SK-N-SH (cell line): ENCODE measurements around the gene CHST13. TPM values are rescaled to one million over a fixed set of nuclear protein-coding genes. Genes with fewer than 3 reads are reported as not detected.

Source experiments
- CTCF ChIA-PET: fragments of 300-600, 350-600 bp; formaldehyde crosslinking; extraction: SDS; loops from one replicate; lab custom pipeline; 2021; lab: Yijun Ruan, JAX
- POLR2A ChIA-PET: fragments of 350-600 bp; sonication (Branson Sonifier 250); formaldehyde crosslinking; extraction: SDS; loops from one replicate; lab custom pipeline; 2020; ENCODE audit warnings: antibody characterized with exemption, inconsistent platforms; lab: Yijun Ruan, JAX
- DNase-seq: peaks from one replicate; pipeline ENCODE4 v3.0.0; 2012
- H2AFZ ChIP-seq: fragments of 200-600 bp; sonication (generic); 2 replicates; pipeline ENCODE4 v1.8.1; 2016; ENCODE audit warnings: antibody characterized with exemption, mild to moderate bottlenecking, low read depth
- H3F3A ChIP-seq: fragments of 200-600 bp; sonication (generic); replicated peaks from 2 replicates; pipeline ENCODE3; 2016; ENCODE audit warnings: antibody characterized with exemption, mild to moderate bottlenecking; ENCODE audit not compliant: insufficient read depth
- H3K27ac ChIP-seq, 2 experiments: fragments of 200-500 bp in 1 of 2; fragments of 200-600 bp in 1 of 2; sonication (Bioruptor generic) in 1 of 2; sonication (generic), shearing (Covaris generic) in 1 of 2; 2 replicates each; pipeline versions ENCODE4 v1.5.1 to v1.6.1; 2014 to 2016; ENCODE audit warnings: low read depth in 2 of 2, inconsistent platforms in 1 of 2, low read length in 1 of 2, mild to moderate bottlenecking in 1 of 2, mixed read lengths in 1 of 2
- H3K27me3 ChIP-seq: fragments of 200-600 bp; sonication (generic), shearing (Covaris generic); 2 replicates; pipeline ENCODE4 v1.6.1; 2016; ENCODE audit warnings: mixed run types; ENCODE audit not compliant: insufficient read depth
- H3K36me3 ChIP-seq, 2 experiments: fragments of 200-500 bp in 1 of 2; fragments of 200-600 bp in 1 of 2; sonication (Bioruptor generic) in 1 of 2; sonication (generic) in 1 of 2; replicated peaks in 1 of 2; 2 replicates each; pipeline versions ENCODE3 to v1.5.1; 2014 to 2016; ENCODE audit warnings: low read length in 1 of 2, mild to moderate bottlenecking in 1 of 2; ENCODE audit not compliant: insufficient read depth in 2 of 2, control insufficient read depth in 1 of 2
- H3K4me1 ChIP-seq, 2 experiments: fragments of 200-500 bp in 1 of 2; fragments of 200-600 bp in 1 of 2; sonication (Bioruptor generic) in 1 of 2; sonication (generic), shearing (Covaris generic) in 1 of 2; 2 replicates each; pipeline versions ENCODE4 v1.5.1 to v1.6.1; 2014 to 2016; ENCODE audit warnings: low read depth in 1 of 2, low read length in 1 of 2, mixed run types in 1 of 2; ENCODE audit not compliant: insufficient read depth in 2 of 2, control insufficient read depth in 1 of 2
- H3K4me2 ChIP-seq: fragments of 200-600 bp; sonication (generic), shearing (Covaris generic); 2 replicates; pipeline ENCODE4 v1.6.1; 2017; ENCODE audit warnings: mixed run types
- H3K4me3 ChIP-seq, 2 experiments: fragments of 200-500 bp in 1 of 2; fragments of 200-600 bp in 1 of 2; sonication (Bioruptor generic) in 1 of 2; sonication (generic), shearing (Covaris generic) in 1 of 2; 2 replicates each; pipeline versions ENCODE4 v1.5.1 to v1.8.1; 2014 to 2016; ENCODE audit warnings: low read depth in 2 of 2, inconsistent platforms in 1 of 2, low read length in 1 of 2, mild to moderate bottlenecking in 1 of 2, mixed read lengths in 1 of 2, moderate library complexity in 1 of 2
- H3K79me2 ChIP-seq: fragments of 200-600 bp; sonication (generic); 2 replicates; pipeline ENCODE4 v1.8.1; 2017; ENCODE audit warnings: mild to moderate bottlenecking; ENCODE audit not compliant: insufficient read depth
- H3K9ac ChIP-seq: fragments of 200-600 bp; sonication (generic); 2 replicates; pipeline ENCODE4 v1.6.1; 2017; ENCODE audit warnings: mixed run types
- H3K9me2 ChIP-seq: fragments of 200-600 bp; sonication (generic); 2 replicates; pipeline ENCODE4 v1.6.1; 2017; ENCODE audit warnings: mixed run types
- H3K9me3 ChIP-seq: fragments of 200-600 bp; sonication (generic); 2 replicates; pipeline ENCODE4 v1.6.1; 2017; ENCODE audit warnings: mixed run types, mild to moderate bottlenecking, moderate library complexity
- H4K20me1 ChIP-seq: fragments of 200-600 bp; sonication (generic); 2 replicates; pipeline ENCODE4 v1.6.1; 2017; ENCODE audit warnings: mild to moderate bottlenecking, mixed run types; ENCODE audit not compliant: insufficient read depth
- ELF1 ChIP-seq: IDR thresholded peaks from 2 replicates; pipeline ENCODE4 v1.4.0; 2012
- FOXJ3 ChIP-seq: sonication (generic); formaldehyde crosslinking; IDR thresholded peaks from 2 replicates; pipeline ENCODE4 v1.5.1; 2020; ENCODE audit warnings: mild to moderate bottlenecking, missing genetic modification reagents
- FOXM1 ChIP-seq: IDR thresholded peaks from 2 replicates; pipeline ENCODE4 v1.4.0; 2012; ENCODE audit warnings: low read depth, mild to moderate bottlenecking
- GABPA ChIP-seq: IDR thresholded peaks from 2 replicates; pipeline ENCODE4 v1.4.0; 2012; ENCODE audit warnings: low read depth, mild to moderate bottlenecking
- MEF2A ChIP-seq: IDR thresholded peaks from 2 replicates; pipeline ENCODE4 v1.4.0; 2012; ENCODE audit warnings: low read depth, borderline replicate concordance
- NFIC ChIP-seq: IDR thresholded peaks from 2 replicates; pipeline ENCODE4 v1.4.0; 2012; ENCODE audit warnings: borderline replicate concordance
- NRF1 ChIP-seq: IDR thresholded peaks from 2 replicates; pipeline ENCODE4 v1.6.1; 2012; ENCODE audit warnings: low read depth, mild to moderate bottlenecking, low read length
- RCOR1 ChIP-seq: fragments of 150-350 bp; IDR thresholded peaks from 2 replicates; pipeline ENCODE4 v1.6.1; 2017; ENCODE audit warnings: antibody characterized with exemption, low read length
- SMC3 ChIP-seq: IDR thresholded peaks from 2 replicates; pipeline ENCODE4 v1.6.1; 2012; ENCODE audit warnings: low read depth, low read length, improper control_type of control experiment
- TEAD4 ChIP-seq: IDR thresholded peaks from 2 replicates; pipeline ENCODE4 v1.4.0; 2012; ENCODE audit warnings: mild to moderate bottlenecking, borderline replicate concordance; ENCODE audit not compliant: insufficient read depth
- WGBS: methylation state at CpG from one replicate; pipeline ENCODE4 v1.1.6; 2017; ENCODE audit warnings: low lambda C conversion rate; 5-methylcytosine and 5-hydroxymethylcytosine counted together
- polyA plus RNA-seq, 3 experiments: library from polyadenylated mRNA; depleted of rRNA; stranded (reverse); fragments of >200 nt; gene quantifications; 2 replicates each; pipeline ENCODE4 v1.2.3, GENCODE V29; 2012
- TF ChIP-seq, protein P1 (sequence below): IDR thresholded peaks from 2 replicates; pipeline ENCODE4 v1.6.1; 2012; ENCODE audit warnings: mild to moderate bottlenecking, low read depth, low read length, moderate library complexity
- TF ChIP-seq, protein P2 (sequence below): fragments of 150-350 bp; IDR thresholded peaks from 2 replicates; pipeline ENCODE4 v1.6.1; 2017; ENCODE audit warnings: antibody characterized with exemption, low read length, low read depth, borderline replicate concordance
- TF ChIP-seq, protein P3 (sequence below): IDR thresholded peaks from 2 replicates; pipeline ENCODE4; 2012
- TF ChIP-seq, protein P4 (sequence below): IDR thresholded peaks from 2 replicates; pipeline ENCODE4 v1.4.0; 2012; ENCODE audit warnings: low read depth, borderline replicate concordance

CHST13 gene
- polyA plus RNA-seq, 1 of the 3 experiments (the other 2 are of a cell fraction) = 0.41 TPM

DNA sequence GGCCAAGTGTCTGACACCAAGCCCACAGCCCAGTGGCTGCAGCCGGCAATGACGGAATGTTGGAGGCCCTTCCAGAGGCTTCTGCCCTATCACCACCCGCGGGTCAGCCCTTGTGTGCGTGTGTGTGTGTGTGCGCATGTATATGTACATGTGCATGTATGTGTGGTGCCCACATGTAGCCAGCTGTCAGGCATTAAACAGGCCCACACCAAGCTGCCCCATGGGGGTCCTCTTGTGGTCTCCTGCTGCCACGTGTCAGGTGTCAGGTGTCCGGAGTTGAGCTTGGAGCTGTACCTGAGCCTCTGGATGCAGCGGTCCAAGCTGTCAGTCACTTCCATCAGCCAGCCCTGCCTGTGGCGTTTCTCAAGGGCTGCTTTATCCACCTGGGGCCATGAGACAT is 20.3 kb upstream of the CHST13 start (continued):
- TF ChIP-seq, protein P1, sequence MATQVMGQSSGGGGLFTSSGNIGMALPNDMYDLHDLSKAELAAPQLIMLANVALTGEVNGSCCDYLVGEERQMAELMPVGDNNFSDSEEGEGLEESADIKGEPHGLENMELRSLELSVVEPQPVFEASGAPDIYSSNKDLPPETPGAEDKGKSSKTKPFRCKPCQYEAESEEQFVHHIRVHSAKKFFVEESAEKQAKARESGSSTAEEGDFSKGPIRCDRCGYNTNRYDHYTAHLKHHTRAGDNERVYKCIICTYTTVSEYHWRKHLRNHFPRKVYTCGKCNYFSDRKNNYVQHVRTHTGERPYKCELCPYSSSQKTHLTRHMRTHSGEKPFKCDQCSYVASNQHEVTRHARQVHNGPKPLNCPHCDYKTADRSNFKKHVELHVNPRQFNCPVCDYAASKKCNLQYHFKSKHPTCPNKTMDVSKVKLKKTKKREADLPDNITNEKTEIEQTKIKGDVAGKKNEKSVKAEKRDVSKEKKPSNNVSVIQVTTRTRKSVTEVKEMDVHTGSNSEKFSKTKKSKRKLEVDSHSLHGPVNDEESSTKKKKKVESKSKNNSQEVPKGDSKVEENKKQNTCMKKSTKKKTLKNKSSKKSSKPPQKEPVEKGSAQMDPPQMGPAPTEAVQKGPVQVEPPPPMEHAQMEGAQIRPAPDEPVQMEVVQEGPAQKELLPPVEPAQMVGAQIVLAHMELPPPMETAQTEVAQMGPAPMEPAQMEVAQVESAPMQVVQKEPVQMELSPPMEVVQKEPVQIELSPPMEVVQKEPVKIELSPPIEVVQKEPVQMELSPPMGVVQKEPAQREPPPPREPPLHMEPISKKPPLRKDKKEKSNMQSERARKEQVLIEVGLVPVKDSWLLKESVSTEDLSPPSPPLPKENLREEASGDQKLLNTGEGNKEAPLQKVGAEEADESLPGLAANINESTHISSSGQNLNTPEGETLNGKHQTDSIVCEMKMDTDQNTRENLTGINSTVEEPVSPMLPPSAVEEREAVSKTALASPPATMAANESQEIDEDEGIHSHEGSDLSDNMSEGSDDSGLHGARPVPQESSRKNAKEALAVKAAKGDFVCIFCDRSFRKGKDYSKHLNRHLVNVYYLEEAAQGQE = no peak

DNA sequence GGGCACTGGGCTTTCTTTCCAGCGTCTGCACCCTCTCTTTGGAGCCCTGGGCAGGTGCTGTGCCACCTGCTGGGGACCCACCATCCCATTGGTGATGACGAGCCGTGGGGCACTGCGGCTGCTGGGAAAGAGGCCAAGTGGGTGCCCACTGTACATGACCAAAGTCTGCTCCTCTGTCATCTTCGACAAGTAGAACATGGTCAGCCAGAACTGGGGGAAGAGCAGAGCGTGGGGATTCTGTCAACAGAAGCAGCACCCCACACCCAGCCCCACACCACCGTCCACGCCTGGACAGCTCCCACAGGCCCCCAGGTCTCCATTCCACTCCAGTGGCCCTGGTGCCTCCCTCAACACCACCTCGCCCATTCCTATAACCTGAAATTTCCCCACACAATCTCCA is 16.1 kb upstream of the CHST13 start:
- no peaks in the 10 kb centered on the region for H4K20me1 ChIP-seq
- TF ChIP-seq, protein P2, sequence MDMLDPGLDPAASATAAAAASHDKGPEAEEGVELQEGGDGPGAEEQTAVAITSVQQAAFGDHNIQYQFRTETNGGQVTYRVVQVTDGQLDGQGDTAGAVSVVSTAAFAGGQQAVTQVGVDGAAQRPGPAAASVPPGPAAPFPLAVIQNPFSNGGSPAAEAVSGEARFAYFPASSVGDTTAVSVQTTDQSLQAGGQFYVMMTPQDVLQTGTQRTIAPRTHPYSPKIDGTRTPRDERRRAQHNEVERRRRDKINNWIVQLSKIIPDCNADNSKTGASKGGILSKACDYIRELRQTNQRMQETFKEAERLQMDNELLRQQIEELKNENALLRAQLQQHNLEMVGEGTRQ = no peak
- TF ChIP-seq NFIC = no peak
- TF ChIP-seq MEF2A = no peak
- POLR2A ChIA-PET = no interaction called here
- no peaks in the 10 kb centered on the region for H3K9me3 ChIP-seq
- WGBS = 73% methylated on average over 3 of the region's 9 CpGs
- DNase-seq = no peak
- H3K4me3 ChIP-seq = no peak overlapping the region
- no peak overlapping the region for H3K27ac ChIP-seq
- H3K4me1 ChIP-seq = peaks cover 0 to 2% of the 10 kb centered on the region in 2 experiments; a peak in 1 of 4 replicates
- no peak overlapping the region for H2AFZ ChIP-seq
- H3K27me3 ChIP-seq = peaks cover 10% of the 10 kb centered on the region; the same call in 1 of the 2 replicates
- peaks cover 1% of the 10 kb centered on the region for H3F3A ChIP-seq
- H3K79me2 ChIP-seq = no peaks in the 10 kb centered on the region
- no peaks in the 10 kb centered on the region for H3K9me2 ChIP-seq
- H3K4me2 ChIP-seq = no peak overlapping the region
- no peak overlapping the region for H3K9ac ChIP-seq
- CTCF ChIA-PET = interaction anchor here (7.0 kb wide), 1 partner anchor 15 kb away, joined by 45 read pairs; the partner anchor contains the start of gene CHST13
- H3K36me3 ChIP-seq = no peaks in the 10 kb centered on the region

DNA sequence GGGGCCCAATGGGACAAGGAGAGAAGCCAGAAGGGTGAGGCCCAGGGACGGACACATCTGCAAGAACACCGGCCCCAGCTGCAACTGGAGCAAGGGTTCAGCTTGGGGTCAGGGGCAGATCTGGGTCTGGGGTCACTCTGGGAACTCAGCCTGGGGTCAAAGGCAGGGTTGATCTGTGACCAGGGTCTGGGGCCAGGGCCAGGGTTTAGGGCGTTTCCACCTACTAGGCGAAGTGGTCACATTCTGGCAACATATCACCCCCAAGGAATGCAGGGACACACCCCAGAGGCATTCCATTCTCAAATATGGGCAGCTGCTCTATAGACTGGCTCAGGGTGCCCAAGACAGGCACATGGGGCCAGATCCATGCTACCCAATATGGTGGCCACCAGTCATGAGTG is 15.4 kb upstream of the CHST13 start:
- Histone ChIP-seq H3K27ac (no peak overlapping the region), H3K4me2 (no peak overlapping the region), H3K9ac (no peak overlapping the region), H3K9me3 (no peaks in the 10 kb centered on the region), H4K20me1 (no peaks in the 10 kb centered on the region), H3F3A (no peaks in the 10 kb centered on the region), H3K27me3 (peaks cover 10% of the 10 kb centered on the region; the same call in 1 of the 2 replicates), H3K9me2 (no peaks in the 10 kb centered on the region), H2AFZ (no peak overlapping the region), H3K36me3 (no peaks in the 10 kb centered on the region)
- CTCF ChIA-PET = interaction anchor here (0.8 to 7.0 kb wide), 2 partner anchors 15 to 33 kb away, joined by 3 to 45 read pairs; partner anchors contain the start of genes CHST13 and ZXDC
- WGBS = 90% methylated on average over 4 of the region's 4 CpGs
- no peak for TF ChIP-seq SMC3
- TF ChIP-seq, protein P3, sequence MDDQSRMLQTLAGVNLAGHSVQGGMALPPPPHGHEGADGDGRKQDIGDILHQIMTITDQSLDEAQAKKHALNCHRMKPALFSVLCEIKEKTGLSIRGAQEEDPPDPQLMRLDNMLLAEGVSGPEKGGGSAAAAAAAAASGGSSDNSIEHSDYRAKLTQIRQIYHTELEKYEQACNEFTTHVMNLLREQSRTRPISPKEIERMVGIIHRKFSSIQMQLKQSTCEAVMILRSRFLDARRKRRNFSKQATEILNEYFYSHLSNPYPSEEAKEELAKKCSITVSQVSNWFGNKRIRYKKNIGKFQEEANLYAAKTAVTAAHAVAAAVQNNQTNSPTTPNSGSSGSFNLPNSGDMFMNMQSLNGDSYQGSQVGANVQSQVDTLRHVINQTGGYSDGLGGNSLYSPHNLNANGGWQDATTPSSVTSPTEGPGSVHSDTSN = no peak
- TF ChIP-seq, protein P4, sequence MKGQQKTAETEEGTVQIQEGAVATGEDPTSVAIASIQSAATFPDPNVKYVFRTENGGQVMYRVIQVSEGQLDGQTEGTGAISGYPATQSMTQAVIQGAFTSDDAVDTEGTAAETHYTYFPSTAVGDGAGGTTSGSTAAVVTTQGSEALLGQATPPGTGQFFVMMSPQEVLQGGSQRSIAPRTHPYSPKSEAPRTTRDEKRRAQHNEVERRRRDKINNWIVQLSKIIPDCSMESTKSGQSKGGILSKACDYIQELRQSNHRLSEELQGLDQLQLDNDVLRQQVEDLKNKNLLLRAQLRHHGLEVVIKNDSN = no peak
- TF ChIP-seq ELF1 = no peak
- no peak for TF ChIP-seq TEAD4
- no peak for TF ChIP-seq GABPA
- TF ChIP-seq FOXJ3 (CRISPR knock-in tag) = no peak
- no peak for TF ChIP-seq FOXM1
- TF ChIP-seq NRF1 = no peak
- no peak for TF ChIP-seq RCOR1
- TF ChIP-seq MEF2A = no peak
- TF ChIP-seq, all 33 proteins: peak for 0
- POLR2A ChIA-PET = no interaction called here
- Histone ChIP-seq H3K4me3 (no peak overlapping the region), H3K4me1 (peaks cover 0 to 4% of the 10 kb centered on the region in 2 experiments; a peak in 1 of 4 replicates), H3K79me2 (no peaks in the 10 kb centered on the region)
- no peak for DNase-seq
